GM12878 (cell line): ENCODE data around the gene CAMTA1. TPM values are rescaled to one million over a fixed set of nuclear protein-coding genes. Genes with fewer than 3 reads are reported as not detected.

Source experiments
- ATAC-seq: fragments of 200-7000 bp; cut with Tn5 transposase; 3 replicates; pipeline ENCODE4 v1.9.1; 2020; ENCODE audit warnings: mild to moderate bottlenecking, moderate library complexity
- BruUV-seq: library from RNA; stranded (reverse); fragments of 400-500 nt; replicated peaks from 2 replicates; lab custom pipeline; 2021; lab: Mats Ljungman, UMichigan
- CTCF ChIA-PET: fragments of 300-600 bp; sonication (Branson Sonifier 250); formaldehyde crosslinking; extraction: SDS; loops from one replicate; lab custom pipeline; 2021; ENCODE audit warnings: inconsistent platforms; lab: Yijun Ruan, JAX
- POLR2A ChIA-PET: fragments of 350-600 bp; formaldehyde crosslinking; extraction: SDS; loops from one replicate; lab custom pipeline; 2021; ENCODE audit warnings: inconsistent platforms; lab: Charles Lee
- RAD21 ChIA-PET: fragments of 300-600 bp; sonication (Branson Sonifier 250); formaldehyde crosslinking; loops from one replicate; lab custom pipeline; 2023; ENCODE audit warnings: antibody characterized with exemption; ENCODE audit not compliant: unreplicated experiment; lab: Charles Lee
- SMC1A ChIA-PET: fragments of 300-600 bp; sonication (Branson Sonifier 250); formaldehyde crosslinking; loops from one replicate; lab custom pipeline; 2023; ENCODE audit not compliant: unreplicated experiment, uncharacterized antibody; lab: Charles Lee
- DNase-seq: peaks from one replicate; pipeline ENCODE4 v3.0.0-alpha.2; 2011; ENCODE audit warnings: low read depth, low spot score
- FAIRE-seq: peaks from 3 replicates; lab custom pipeline; 2011; peaks lifted over from hg19 to GRCh38; lab: Jason Lieb, UNC
- H2AFZ ChIP-seq: 2 replicates; pipeline ENCODE4 v1.6.0; 2011; ENCODE audit warnings: low read depth, low read length, control low read depth; ENCODE audit not compliant: control insufficient read depth
- H3K27ac ChIP-seq: 2 replicates; pipeline ENCODE4 v1.5.1; 2011; ENCODE audit warnings: control low read depth; ENCODE audit not compliant: control insufficient read depth, insufficient read depth
- H3K27me3 ChIP-seq, 2 experiments: replicated peaks in 1 of 2; 2 replicates each; pipeline versions ENCODE4 v1.6.0 to v1.6.1; 2011; ENCODE audit warnings: low read length in 1 of 2; ENCODE audit not compliant: control insufficient read depth in 2 of 2, insufficient read depth in 2 of 2
- H3K36me3 ChIP-seq, 2 experiments: 2 replicates each; pipeline ENCODE4 v1.5.1; 2011; ENCODE audit warnings: low read length in 1 of 2; ENCODE audit not compliant: control insufficient read depth in 2 of 2, insufficient read depth in 2 of 2
- H3K4me1 ChIP-seq: 2 replicates; pipeline ENCODE4 v1.6.1; 2011; ENCODE audit warnings: mild to moderate bottlenecking, low read length, moderate library complexity, mixed read lengths; ENCODE audit not compliant: control insufficient read depth, insufficient read depth
- H3K4me2 ChIP-seq: 2 replicates; pipeline ENCODE4 v1.6.0; 2011; ENCODE audit warnings: control low read depth; ENCODE audit not compliant: control insufficient read depth, insufficient read depth
- H3K4me3 ChIP-seq: fragments of 200-600 bp; sonication (generic); 2 replicates; pipeline ENCODE4 v1.5.1; 2016
- H3K79me2 ChIP-seq: 2 replicates; pipeline ENCODE4 v1.6.0; 2011; ENCODE audit warnings: low read length; ENCODE audit not compliant: control insufficient read depth, insufficient read depth
- H3K9ac ChIP-seq: 2 replicates; pipeline ENCODE4 v1.8.0; 2011; ENCODE audit warnings: low read length, control low read depth, mixed read lengths; ENCODE audit not compliant: control insufficient read depth, insufficient read depth
- H3K9me3 ChIP-seq: replicated peaks from 3 replicates; pipeline ENCODE4 v1.5.1; 2011; ENCODE audit warnings: mild to moderate bottlenecking, low read length; ENCODE audit not compliant: control insufficient read depth, insufficient read depth
- H4K20me1 ChIP-seq: 2 replicates; pipeline ENCODE4 v1.6.0; 2011; ENCODE audit not compliant: control insufficient read depth, insufficient read depth
- FOXM1 ChIP-seq: IDR thresholded peaks from 2 replicates; pipeline ENCODE4 v1.6.1; 2012; ENCODE audit warnings: low read depth, mild to moderate bottlenecking, inconsistent platforms, low read length, moderate library complexity
- HDAC2 ChIP-seq: fragments of 200-600 bp; sonication (generic); IDR thresholded peaks from 2 replicates; pipeline ENCODE4 v1.6.1; 2017
- MYB ChIP-seq: fragments of 150-350 bp; IDR thresholded peaks from 2 replicates; pipeline ENCODE4 v1.6.1; 2014; ENCODE audit warnings: mild to moderate bottlenecking, low read depth, low read length, borderline replicate concordance
- TCF12 ChIP-seq: IDR thresholded peaks from 2 replicates; pipeline ENCODE4 v1.6.1; 2011; ENCODE audit warnings: low read depth, mild to moderate bottlenecking, low read length
- WGBS: methylation state at CpG from one replicate; pipeline ENCODE4 v1.1.6; 2016; ENCODE audit warnings: low lambda C conversion rate; ENCODE audit not compliant: insufficient replicate concordance, insufficient coverage; ENCODE audit errors: missing lambda C conversion rate; 5-methylcytosine and 5-hydroxymethylcytosine counted together
- in situ Hi-C: fragments of 300-500 bp; cut with MboI; formaldehyde crosslinking; loops from 9 replicates; pipeline ENCODE4 v1.14.3; 2018; ENCODE audit warnings: mixed read lengths
- intact Hi-C: fragments of 100-400 bp; cut with micrococcal nuclease; formaldehyde crosslinking; loops from one replicate; pipeline ENCODE4 v1.14.2; 2022; ENCODE audit not compliant: unreplicated experiment
- polyA plus RNA-seq, 11 experiments: library from polyadenylated mRNA; depleted of rRNA in 4 of 11; unstranded in 6 of 11; stranded (reverse) in 5 of 11; fragments of >200 nt; fragmentation: Nextera tagmentation in 4 of 11; fragmentation: Illumina TruSeq in 1 of 11; extraction: Ambion mirVana in 4 of 11; extraction: Trizol in 1 of 11; gene quantifications; 1 replicate in 1 of 11; 2 replicates in 10 of 11; pipeline versions ENCODE4 v1.2.1 to v1.2.3, GENCODE V29; 2011 to 2016; ENCODE audit warnings: inconsistent platforms in 2 of 11, missing spikeins in 2 of 11, low read depth in 1 of 11
- total RNA-seq, 4 experiments: library from RNA; depleted of rRNA in 3 of 4; stranded (reverse); fragments of >200 nt in 3 of 4; fragmentation: Illumina TruSeq in 1 of 4; extraction: Trizol in 1 of 4; gene quantifications; 2 replicates each; pipeline versions ENCODE4 v1.2.1 to v1.2.3, GENCODE V29; 2013 to 2021
- TF ChIP-seq, protein P1 (sequence below), 3 experiments: IDR thresholded peaks in 2 of 3; conservative IDR thresholded peaks in 1 of 3; 2 replicates each; pipeline ENCODE4 v1.5.1; 2011; ENCODE audit warnings: low read depth in 3 of 3, low read length in 3 of 3, mild to moderate bottlenecking in 3 of 3, control low read depth in 2 of 3, moderate library complexity in 2 of 3, inconsistent platforms in 1 of 3, mixed read lengths in 1 of 3; ENCODE audit not compliant: control insufficient read depth in 2 of 3, insufficient read depth in 1 of 3; ENCODE audit errors: extremely low read depth in 1 of 3

Gene CAMTA1
- total and polyA plus RNA-seq, 10 of the 15 experiments (the other 5 are each of a cell fraction or from before 2014, with no cell fraction given) = 37.7 to 148 (median 76.4) TPM

GRCh38 chr1:7285856-7286454 is 500.7 kb downstream of the CAMTA1 start (continued):
- no peak for TF ChIP-seq HDAC2
- no peak for TF ChIP-seq FOXM1
- no peak for TF ChIP-seq MYB

DNA sequence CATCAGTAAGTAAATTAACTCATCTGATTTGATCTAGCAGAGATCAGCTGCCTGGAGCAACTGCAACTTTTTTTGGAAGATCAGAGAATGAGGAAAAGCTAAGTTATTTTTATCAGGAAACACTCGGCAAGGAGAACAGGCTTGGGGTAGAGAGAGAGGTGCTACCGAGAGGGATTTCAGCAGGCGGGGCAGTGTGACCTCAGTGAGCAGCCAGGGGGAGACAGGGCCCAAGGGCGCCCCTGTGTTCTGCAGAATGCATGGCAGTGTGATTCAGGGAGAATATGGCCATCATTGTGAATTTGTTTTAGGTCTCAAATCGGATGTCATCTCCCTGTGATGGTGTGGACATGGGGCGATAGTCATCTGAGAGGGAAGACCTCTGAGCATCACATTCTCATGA is 501.8 kb downstream of the CAMTA1 start:
- no peak for FAIRE-seq

More for the DNA sequence above, 501.8 kb downstream of the CAMTA1 start:
- Histone ChIP-seq H3K9me3 (no peaks in the 10 kb centered on the region), H4K20me1 (no peaks in the 10 kb centered on the region), H3K79me2 (no peaks in the 10 kb centered on the region), H3K9ac (no peak overlapping the region), H3K27me3 (peaks cover 0 to 2% of the 10 kb centered on the region in 2 experiments; a peak in 2 of 4 replicates), H3K27ac (no peak overlapping the region), H2AFZ (no peak overlapping the region), H3K4me1 (no peaks in the 10 kb centered on the region), H3K4me3 (no peak overlapping the region), H3K4me2 (no peak overlapping the region), H3K36me3 (no peaks in the 10 kb centered on the region)
- SMC1A ChIA-PET = no interaction called here
- RAD21 ChIA-PET = no interaction called here
- CTCF ChIA-PET = no interaction called here
- in situ Hi-C loops (no loop called here), intact Hi-C loops (no loop called here)
- WGBS = 13% methylated on average over 6 of the region's 6 CpGs
- POLR2A ChIA-PET = no interaction called here
- DNase-seq = no peak
- no peak for ATAC-seq
- TF ChIP-seq, protein P1, sequence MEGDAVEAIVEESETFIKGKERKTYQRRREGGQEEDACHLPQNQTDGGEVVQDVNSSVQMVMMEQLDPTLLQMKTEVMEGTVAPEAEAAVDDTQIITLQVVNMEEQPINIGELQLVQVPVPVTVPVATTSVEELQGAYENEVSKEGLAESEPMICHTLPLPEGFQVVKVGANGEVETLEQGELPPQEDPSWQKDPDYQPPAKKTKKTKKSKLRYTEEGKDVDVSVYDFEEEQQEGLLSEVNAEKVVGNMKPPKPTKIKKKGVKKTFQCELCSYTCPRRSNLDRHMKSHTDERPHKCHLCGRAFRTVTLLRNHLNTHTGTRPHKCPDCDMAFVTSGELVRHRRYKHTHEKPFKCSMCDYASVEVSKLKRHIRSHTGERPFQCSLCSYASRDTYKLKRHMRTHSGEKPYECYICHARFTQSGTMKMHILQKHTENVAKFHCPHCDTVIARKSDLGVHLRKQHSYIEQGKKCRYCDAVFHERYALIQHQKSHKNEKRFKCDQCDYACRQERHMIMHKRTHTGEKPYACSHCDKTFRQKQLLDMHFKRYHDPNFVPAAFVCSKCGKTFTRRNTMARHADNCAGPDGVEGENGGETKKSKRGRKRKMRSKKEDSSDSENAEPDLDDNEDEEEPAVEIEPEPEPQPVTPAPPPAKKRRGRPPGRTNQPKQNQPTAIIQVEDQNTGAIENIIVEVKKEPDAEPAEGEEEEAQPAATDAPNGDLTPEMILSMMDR (IDR thresholded peaks at IDR 0.05 in 2 of 3, conservative IDR thresholded peaks at IDR 0.05 in 1 of 3; ENCODE audit: control insufficient read depth in 2 of 3, extremely low read depth in 1 of 3, insufficient read depth in 1 of 3, low read depth in 3 of 3, low read length in 3 of 3) = 0 out of 6 replicates have a peak, but pooled peaks of 2 of the 3 experiments have one; percentile 9 to 11
- no peak for TF ChIP-seq TCF12
- no TSS peak for BruUV-seq
